ENCODE data around the gene RAPGEF1.

Gene RAPGEF1

GRCh38 chr9:131539223-131539923 lies 200.5 kb downstream of the RAPGEF1 start:
- Mint-ChIP-seq H3K4me1 (peaks cover 14% of the 10 kb centered on the region), H3K4me3 (no peak overlapping the region), H3K9me3 (peaks cover 6% of the 10 kb centered on the region), H3K27ac (peak overlapping the region; percentile 37), H3K36me3 (peaks cover 5% of the 10 kb centered on the region)
- no peak for DNase-seq (ENCODE audit: low spot score in 2 of 2)
- peak; percentile 62 for ATAC-seq

- DNase-seq (ENCODE audit: low spot score in 2 of 2) (no peak), ATAC-seq (no peak)
- no peak overlapping the region for H3K27ac Mint-ChIP-seq
- peaks cover 5% of the 10 kb centered on the region for H3K36me3 Mint-ChIP-seq
- H3K9me3 Mint-ChIP-seq: peaks cover 3% of the 10 kb centered on the region
- H3K4me3 Mint-ChIP-seq: no peak overlapping the region
- peaks cover 17% of the 10 kb centered on the region for H3K4me1 Mint-ChIP-seq
Measured at GRCh38 chr9:131537946-131538345, 201.9 kb downstream of the RAPGEF1 start.

- Mint-ChIP-seq H3K27ac (no peak overlapping the region), H3K4me3 (no peak overlapping the region), H3K9me3 (no peaks in the 10 kb centered on the region), H3K36me3 (peaks cover 2% of the 10 kb centered on the region), H3K4me1 (peaks cover 23% of the 10 kb centered on the region)
- DNase-seq (ENCODE audit: low spot score in 2 of 2) (no peak), ATAC-seq (no peak)
Measured at GRCh38 chr9:131534721-131535237, 205.1 kb downstream of the RAPGEF1 start.

- H3K36me3 Mint-ChIP-seq: peaks cover 38% of the 10 kb centered on the region
- ATAC-seq (peak; percentile 97), DNase-seq (ENCODE audit: low spot score in 2 of 2) (peak; percentile 60 to 78)
- peak within 1 kb of the TSS; percentile 72 for H3K4me3 Mint-ChIP-seq
- peaks cover 41% of the 10 kb centered on the region for H3K4me1 Mint-ChIP-seq
- H3K9me3 Mint-ChIP-seq: no peaks in the 10 kb centered on the region
- H3K27ac Mint-ChIP-seq: peak within 1 kb of the TSS; percentile 73
Measured at GRCh38 chr9:131530920-131531832, 208.7 kb downstream of the RAPGEF1 start, which contains the start of gene UCK1. TSS of gene UCK1 (minus strand) at chr9:131531263. CDS start at chr9:131531174, 89 bp downstream.

- Mint-ChIP-seq H3K4me1 (peaks cover 43% of the 10 kb centered on the region), H3K36me3 (peaks cover 41% of the 10 kb centered on the region), H3K27ac (peak overlapping the region; percentile 73), H3K4me3 (peak overlapping the region; percentile 72), H3K9me3 (no peaks in the 10 kb centered on the region)
- ATAC-seq (peak; percentile 36), DNase-seq (ENCODE audit: low spot score in 2 of 2) (peak in 1 of 2 donors; percentile 65)
Measured at GRCh38 chr9:131530546-131530919, 209.3 kb downstream of the RAPGEF1 start.

- Mint-ChIP-seq H3K9me3 (no peaks in the 10 kb centered on the region), H3K27ac (peak overlapping the region; percentile 73), H3K4me1 (peaks cover 42% of the 10 kb centered on the region), H3K4me3 (peak overlapping the region; percentile 72), H3K36me3 (peaks cover 45% of the 10 kb centered on the region)
- ATAC-seq: no peak
- DNase-seq (ENCODE audit: low spot score in 2 of 2): no peak
Measured at GRCh38 chr9:131529597-131530545, 210.0 kb downstream of the RAPGEF1 start.

GRCh38 chr9:131528886-131529505 lies 210.9 kb downstream of the RAPGEF1 start:
- no peaks in the 10 kb centered on the region for H3K9me3 Mint-ChIP-seq
- H3K27ac Mint-ChIP-seq: no peak overlapping the region
- peak overlapping the region; percentile 72 for H3K4me3 Mint-ChIP-seq
- DNase-seq (ENCODE audit: low spot score in 2 of 2): no peak
- peaks cover 41% of the 10 kb centered on the region for H3K4me1 Mint-ChIP-seq
- peaks cover 53% of the 10 kb centered on the region for H3K36me3 Mint-ChIP-seq
- ATAC-seq: no peak

- ATAC-seq (no peak), DNase-seq (ENCODE audit: low spot score in 2 of 2) (no peak)
- Mint-ChIP-seq H3K4me1 (peaks cover 41% of the 10 kb centered on the region), H3K4me3 (peak overlapping the region; percentile 24), H3K27ac (no peak overlapping the region), H3K9me3 (no peaks in the 10 kb centered on the region), H3K36me3 (peaks cover 62% of the 10 kb centered on the region)
Measured at GRCh38 chr9:131528186-131528585, 211.7 kb downstream of the RAPGEF1 start.

Data from stimulated activated effector memory CD8-positive, alpha-beta T cell treated with anti-CD3 and anti-CD28 coated beads, Interleukin-12 subunit alpha, Interleukin-12 subunit beta, amount 100 ng/mL, for 72 hours (primary cell).